G401.6 (cell line): ENCODE data around the gene TENT5C.

Experiments
- FAIRE-seq: peaks from 2 replicates; lab custom pipeline; 2012; peaks lifted over from hg19 to GRCh38; lab: Jason Lieb, UNC

TENT5C gene

DNA sequence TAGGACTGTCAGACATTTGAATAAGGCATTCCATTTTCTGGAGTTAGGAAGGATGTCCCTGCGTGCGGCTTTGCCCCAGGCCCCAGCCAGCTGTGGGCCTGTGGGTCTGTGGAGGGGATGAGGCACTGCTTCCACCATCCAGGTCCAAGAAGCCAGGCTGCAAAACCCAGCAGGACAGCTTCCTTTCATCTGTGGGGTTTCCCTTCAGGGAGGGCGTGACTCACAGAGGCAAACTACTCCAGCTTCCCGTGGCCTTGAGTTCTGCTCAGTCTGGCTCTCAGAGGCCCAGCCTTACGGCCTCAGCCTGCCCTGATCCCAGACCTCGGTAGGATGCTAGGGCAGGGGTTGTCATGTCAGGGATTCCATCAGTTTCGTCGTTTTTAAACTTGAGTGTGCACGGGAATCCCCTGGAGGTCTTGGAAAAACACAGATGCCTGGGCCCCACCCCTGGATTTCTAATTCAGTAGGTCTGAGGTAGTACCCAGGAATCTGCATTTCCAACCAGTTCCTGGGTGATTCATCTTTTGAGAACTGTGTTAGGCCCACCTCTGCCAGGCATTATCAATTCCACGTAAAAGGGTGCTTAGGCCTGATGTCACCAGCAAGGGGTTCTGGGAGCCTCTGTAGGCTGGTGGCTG lies 32.3 kb upstream of the TENT5C start:
- FAIRE-seq, result no peak

DNA sequence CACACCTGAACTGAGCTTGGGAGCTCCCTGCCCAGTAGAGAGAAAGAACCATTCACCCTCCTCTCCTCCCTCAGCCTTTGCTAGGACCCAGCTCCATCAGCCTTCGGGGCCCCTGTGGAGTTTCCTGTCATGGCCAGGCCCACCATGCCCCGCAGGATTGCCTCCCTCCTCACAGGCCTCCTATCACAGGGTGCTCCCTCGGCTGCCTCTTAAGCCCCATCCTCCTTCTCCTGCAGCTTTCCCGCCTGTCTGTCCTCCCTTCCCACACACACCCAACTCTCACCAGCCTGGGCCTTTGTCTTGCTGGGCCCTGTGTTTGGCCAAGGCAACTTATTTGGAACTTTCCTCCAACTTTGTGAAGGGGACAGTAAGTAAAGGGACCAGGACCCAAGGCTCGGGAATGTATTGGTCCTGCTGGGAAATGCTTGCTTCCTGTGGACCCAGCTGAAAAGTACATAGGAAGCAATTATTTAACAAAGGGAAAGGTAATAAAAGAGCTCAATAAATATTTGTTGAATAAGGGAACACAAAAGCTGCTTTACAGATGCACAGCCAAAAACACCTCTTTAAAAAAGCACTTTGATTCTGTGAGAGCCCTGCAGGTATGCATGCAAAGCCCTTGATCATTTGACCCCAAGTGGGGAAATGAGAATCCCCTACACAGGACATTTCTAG lies 31.6 kb upstream of the TENT5C start:
- no peak for FAIRE-seq

DNA sequence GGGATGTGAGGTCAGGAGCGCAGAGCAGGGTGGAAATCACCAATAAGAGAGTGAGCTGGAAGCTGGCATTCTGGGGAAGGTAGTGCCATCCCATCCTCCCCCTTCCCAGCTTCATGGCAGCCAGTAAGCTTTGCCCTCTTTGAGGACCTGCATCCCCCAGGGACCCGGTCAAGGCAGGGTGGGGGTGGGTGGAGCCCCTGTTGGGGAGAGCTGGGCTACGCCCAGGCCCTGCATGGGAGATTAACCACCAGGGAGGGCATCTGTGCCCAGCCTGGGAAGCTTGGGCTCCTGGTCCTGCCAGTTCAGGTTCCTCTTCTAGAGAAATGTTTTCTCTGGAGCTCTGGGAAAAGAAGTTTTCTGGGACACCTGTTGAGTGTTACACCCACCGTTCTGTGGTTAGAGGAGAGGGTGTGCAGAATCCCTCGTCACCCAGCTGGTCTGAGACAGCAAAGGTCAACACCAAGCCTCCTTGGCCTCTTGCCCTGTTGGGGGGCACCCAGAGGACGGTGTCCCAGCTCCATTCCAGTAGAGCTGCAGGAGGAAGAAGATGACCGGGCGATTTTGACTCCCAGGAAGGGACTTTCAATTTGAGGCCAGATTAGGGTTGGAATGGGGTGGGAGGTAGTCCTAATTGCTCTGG lies 30.1 kb upstream of the TENT5C start:
- no peak for FAIRE-seq

- FAIRE-seq, result no peak
Measured at GRCh38 chr1:117576236-117576635, 29.6 kb upstream of the TENT5C start.

GRCh38 chr1:117577191-117577885 lies 28.5 kb upstream of the TENT5C start:
- no peak for FAIRE-seq

GRCh38 chr1:117578466-117578865 lies 27.4 kb upstream of the TENT5C start:
- no peak for FAIRE-seq

GRCh38 chr1:117579221-117579906 lies 26.5 kb upstream of the TENT5C start:
- no peak for FAIRE-seq

GRCh38 chr1:117580436-117580835 lies 25.4 kb upstream of the TENT5C start:
- FAIRE-seq, result no peak

DNA sequence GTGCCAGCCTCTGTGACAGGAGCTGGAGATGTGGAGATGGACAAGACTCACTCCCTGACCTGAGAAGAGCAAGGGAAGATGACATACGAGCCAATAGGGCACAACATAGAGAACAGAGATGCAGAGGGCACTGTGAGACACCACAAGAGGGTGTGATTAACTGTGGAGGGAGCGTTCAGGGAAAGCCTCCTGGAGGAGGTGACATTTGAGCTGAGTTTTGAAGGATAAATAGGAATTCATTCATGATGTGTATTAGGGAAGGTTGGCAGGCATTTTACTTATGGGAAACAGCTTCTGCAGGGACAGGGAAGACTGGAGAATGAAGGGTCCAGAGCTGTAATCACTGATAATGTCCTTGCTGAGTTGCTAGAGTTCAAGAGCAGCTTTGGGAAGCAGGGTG lies 25.0 kb upstream of the TENT5C start:
- no peak for FAIRE-seq

DNA sequence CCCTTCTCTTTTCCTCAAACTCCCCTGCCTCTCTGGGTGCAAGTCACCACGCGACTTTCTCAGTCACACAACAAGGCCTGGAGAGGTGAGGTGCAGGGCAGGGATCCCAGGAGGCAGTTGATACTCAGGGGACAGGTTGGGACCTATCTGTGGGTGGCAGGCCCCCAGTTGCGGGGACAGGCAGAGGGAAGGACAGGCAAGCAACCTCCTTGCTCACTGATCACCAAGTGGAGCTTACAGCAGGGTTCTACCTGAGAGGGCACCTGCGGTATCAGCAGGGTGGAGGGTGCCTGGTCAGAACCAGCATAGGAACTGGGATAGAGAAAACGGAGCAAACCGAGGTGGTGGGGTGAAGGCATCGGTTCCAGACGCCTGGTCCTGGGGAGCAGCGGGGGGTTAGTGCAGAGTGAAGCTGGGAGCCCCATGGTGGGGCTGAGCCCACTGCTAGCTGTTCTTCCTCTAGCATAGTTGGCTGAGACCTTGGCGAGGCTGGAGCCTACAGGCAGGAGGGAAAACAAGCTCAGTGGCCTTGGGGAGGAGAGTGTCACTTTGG lies 24.4 kb upstream of the TENT5C start:
- no peak for FAIRE-seq

- FAIRE-seq, result no peak
Measured at GRCh38 chr1:117582451-117582850, 23.4 kb upstream of the TENT5C start.

DNA sequence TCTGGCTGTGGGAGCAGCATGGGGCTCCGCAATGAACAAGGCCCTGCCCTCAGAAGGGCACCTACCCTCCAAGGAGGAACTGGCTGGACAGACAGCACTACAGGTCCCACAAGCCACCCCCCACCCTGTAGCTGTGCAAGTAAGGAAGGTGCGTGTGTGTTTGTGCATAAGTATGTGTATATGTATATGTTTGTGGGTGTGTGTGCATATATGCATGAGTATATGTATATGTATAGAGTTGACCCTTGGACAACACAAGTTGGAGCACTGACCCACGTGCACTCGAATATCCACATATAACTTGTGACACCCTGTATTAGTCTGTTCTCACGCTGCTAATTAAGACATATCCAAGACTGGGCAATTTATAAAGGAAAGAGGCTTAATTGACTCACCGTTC lies 22.6 kb upstream of the TENT5C start:
- no peak for FAIRE-seq

- no peak for FAIRE-seq
Measured at GRCh38 chr1:117584181-117584580, 21.7 kb upstream of the TENT5C start.

DNA sequence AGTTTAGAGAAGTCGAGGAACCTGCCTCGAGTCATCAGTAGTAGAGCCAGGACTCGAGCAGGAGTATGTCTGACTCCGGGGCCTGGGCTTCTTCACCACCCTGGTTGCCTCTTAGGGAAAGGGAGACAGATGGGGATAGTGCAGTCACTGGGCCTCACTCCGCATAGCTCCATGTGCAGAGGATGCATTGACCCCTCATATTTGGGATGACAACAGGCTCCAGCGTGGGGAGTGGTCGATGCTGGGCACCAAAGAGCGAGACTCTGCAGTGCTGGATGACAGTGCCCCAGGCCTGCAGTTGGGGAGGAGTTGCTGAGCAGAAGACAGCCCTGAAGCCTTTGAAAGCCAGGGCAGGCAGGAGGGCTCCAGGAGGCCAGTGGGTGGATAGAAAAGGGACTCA lies 20.8 kb upstream of the TENT5C start:
- FAIRE-seq, result no peak

GRCh38 chr1:117586337-117586736 lies 19.5 kb upstream of the TENT5C start:
- no peak for FAIRE-seq

- FAIRE-seq, result no peak
Measured at GRCh38 chr1:117586747-117587498, 18.9 kb upstream of the TENT5C start.

GRCh38 chr1:117587499-117588356 lies 18.1 kb upstream of the TENT5C start:
- FAIRE-seq, result no peak

DNA sequence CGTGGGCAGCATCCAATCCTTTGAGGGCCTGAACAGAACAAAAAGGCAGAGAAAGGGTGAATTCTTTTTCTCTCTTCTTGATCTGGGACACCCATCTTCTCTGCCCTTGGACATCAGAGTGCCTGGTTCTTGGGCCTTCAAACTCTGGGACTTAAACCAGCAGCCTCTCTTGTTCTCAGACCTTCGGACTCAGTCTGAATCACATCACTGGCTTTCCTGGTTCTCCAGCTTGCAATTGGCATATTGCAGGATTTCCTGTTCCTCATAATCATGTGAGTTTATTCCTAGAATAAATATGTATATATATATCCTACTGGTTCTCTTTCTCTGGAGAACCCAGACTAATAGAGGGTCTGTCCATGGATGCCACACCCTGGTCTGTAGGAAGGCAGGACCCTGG lies 16.3 kb upstream of the TENT5C start:
- no peak for FAIRE-seq

- no peak for FAIRE-seq
Measured at GRCh38 chr1:117590273-117590925, 15.4 kb upstream of the TENT5C start.

DNA sequence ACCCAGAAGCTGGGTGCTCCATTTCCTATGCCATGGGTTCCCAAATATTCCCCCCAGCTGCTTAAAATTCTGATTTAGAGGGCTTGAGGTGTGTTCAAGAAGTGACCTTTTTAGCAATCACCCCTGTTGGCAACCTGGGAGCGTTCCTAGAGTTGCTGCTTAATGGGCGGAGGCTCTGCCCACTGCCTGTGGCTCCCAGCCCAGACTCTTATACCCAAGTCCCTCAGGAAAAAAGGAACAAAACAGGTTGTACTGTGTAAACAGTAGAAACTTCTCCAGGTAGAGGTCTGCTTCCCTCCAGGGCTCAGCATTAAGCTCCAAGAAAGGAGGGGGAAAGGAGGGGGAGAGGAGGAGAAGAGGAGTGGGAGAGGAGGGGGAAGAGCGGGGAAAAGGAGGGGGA lies 14.6 kb upstream of the TENT5C start:
- FAIRE-seq, result no peak
